Kidney (tissue), 14 donors: ENCODE results near the gene DNAJB4. TPM values are rescaled to one million over a fixed set of nuclear protein-coding genes. Genes with fewer than 3 reads are reported as not detected.
"Not testable (repeated sequence)": the region's sequence is repeated elsewhere in the genome, so short reads cannot be mapped to it uniquely, and the experiment has no call there.

Experiments used
- DNase-seq, 5 donors: peaks; one replicate each; pipeline ENCODE4 v3.0.0-alpha.2; 2013 to 2020
- FAIRE-seq: peaks from 2 replicates; lab custom pipeline; 2012; peaks lifted over from hg19 to GRCh38; lab: Jason Lieb, UNC
- H3K27ac ChIP-seq, 2 donors: one replicate each; pipeline ENCODE4 v1.7.0; 2013; ENCODE audit warnings: low read depth in 2 of 2, low read length in 2 of 2, inconsistent platforms in 1 of 2
- H3K27me3 ChIP-seq: one replicate; pipeline ENCODE4 v1.7.1; 2013; ENCODE audit warnings: low read length, inconsistent platforms; ENCODE audit not compliant: control insufficient read depth, insufficient read depth
- H3K36me3 ChIP-seq, 3 donors: one replicate each; pipeline versions ENCODE4 v1.7.0 to v1.7.1; 2013; ENCODE audit warnings: low read length in 3 of 3, control low read depth in 1 of 3, inconsistent platforms in 1 of 3; ENCODE audit not compliant: insufficient read depth in 3 of 3, control insufficient read depth in 2 of 3
- H3K4me1 ChIP-seq, 3 donors: one replicate each; pipeline versions ENCODE4 v1.7.0 to v1.7.1; 2013; ENCODE audit warnings: low read length in 3 of 3, inconsistent platforms in 1 of 3, low read depth in 1 of 3; ENCODE audit not compliant: control insufficient read depth in 2 of 3, insufficient read depth in 2 of 3
- H3K4me3 ChIP-seq, 3 donors: one replicate each; pipeline versions ENCODE4 v1.7.0 to v1.8.1; 2013; ENCODE audit warnings: low read length in 3 of 3, control low read depth in 1 of 3, inconsistent platforms in 1 of 3
- H3K9ac ChIP-seq, 3 donors: one replicate each; pipeline versions ENCODE4 v1.7.0 to v1.7.1; 2013; ENCODE audit warnings: low read length in 3 of 3, control low read depth in 1 of 3, inconsistent platforms in 1 of 3
- H3K9me3 ChIP-seq, 3 donors: one replicate each; pipeline versions ENCODE4 v1.7.0 to v1.7.1; 2013; ENCODE audit warnings: low read length in 3 of 3, control low read depth in 1 of 3, inconsistent platforms in 1 of 3; ENCODE audit not compliant: control insufficient read depth in 2 of 3, insufficient read depth in 1 of 3
- intact Hi-C: fragments of 100-400 bp; cut with DNase I; formaldehyde crosslinking; loops from one replicate; pipeline ENCODE4 v1.11.1; 2022
- polyA plus RNA-seq: library from polyadenylated mRNA; stranded (reverse); fragments of 350-450 nt; fragmentation: Illumina TruSeq; extraction: RNeasy Lipid Tissue Mini Kit (QIAGEN cat#74804); gene quantifications from one replicate; pipeline ENCODE4 v1.2.3, GENCODE V29; 2014; ENCODE audit warnings: low read depth, low replicate concordance; ENCODE audit not compliant: insufficient read depth
- total RNA-seq: library from RNA; stranded (reverse); fragmentation: NEBNext Ultra II Directional; extraction: Animal tissue kit (Norgen Biotek cat#: 25700); gene quantifications from one replicate; pipeline ENCODE4 v1.2.1, GENCODE V29; 2021
- TF ChIP-seq, protein P1 (sequence below): IDR thresholded peaks from 3 replicates; pipeline ENCODE4 v1.5.1; 2012; ENCODE audit warnings: mild to moderate bottlenecking, moderate library complexity, borderline replicate concordance; ENCODE audit not compliant: insufficient read depth; ENCODE audit errors: extremely low read depth
- donor health status: control.
- donor health status: control.
- donor health status: control.
- donor health status: control.
- donor health status: control.
- donor health status: DM: yes; HTN: yes; CAD: no.
- donor health status: Normal renal cell carcinoma (clear cell type).

Gene DNAJB4
- total and polyA plus RNA-seq, 2 donors from 2014 or later: 17.0 to 34.7 TPM

- Histone ChIP-seq H3K9ac (no peak overlapping the region), H3K4me3 (no peak overlapping the region), H3K36me3 (no peaks in the 10 kb centered on the region), H3K27ac (no peak overlapping the region), H3K4me1 (no peaks in the 10 kb centered on the region), H3K27me3 (no peaks in the 10 kb centered on the region), H3K9me3 (no peaks in the 10 kb centered on the region)
- DNase-seq: no peak
- intact Hi-C loops: no loop called here
- no peak for FAIRE-seq
- TF ChIP-seq, protein P1, sequence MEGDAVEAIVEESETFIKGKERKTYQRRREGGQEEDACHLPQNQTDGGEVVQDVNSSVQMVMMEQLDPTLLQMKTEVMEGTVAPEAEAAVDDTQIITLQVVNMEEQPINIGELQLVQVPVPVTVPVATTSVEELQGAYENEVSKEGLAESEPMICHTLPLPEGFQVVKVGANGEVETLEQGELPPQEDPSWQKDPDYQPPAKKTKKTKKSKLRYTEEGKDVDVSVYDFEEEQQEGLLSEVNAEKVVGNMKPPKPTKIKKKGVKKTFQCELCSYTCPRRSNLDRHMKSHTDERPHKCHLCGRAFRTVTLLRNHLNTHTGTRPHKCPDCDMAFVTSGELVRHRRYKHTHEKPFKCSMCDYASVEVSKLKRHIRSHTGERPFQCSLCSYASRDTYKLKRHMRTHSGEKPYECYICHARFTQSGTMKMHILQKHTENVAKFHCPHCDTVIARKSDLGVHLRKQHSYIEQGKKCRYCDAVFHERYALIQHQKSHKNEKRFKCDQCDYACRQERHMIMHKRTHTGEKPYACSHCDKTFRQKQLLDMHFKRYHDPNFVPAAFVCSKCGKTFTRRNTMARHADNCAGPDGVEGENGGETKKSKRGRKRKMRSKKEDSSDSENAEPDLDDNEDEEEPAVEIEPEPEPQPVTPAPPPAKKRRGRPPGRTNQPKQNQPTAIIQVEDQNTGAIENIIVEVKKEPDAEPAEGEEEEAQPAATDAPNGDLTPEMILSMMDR: no peak
Measured at GRCh38 chr1:78060857-78061563, 56.3 kb downstream of the DNAJB4 start.

DNA sequence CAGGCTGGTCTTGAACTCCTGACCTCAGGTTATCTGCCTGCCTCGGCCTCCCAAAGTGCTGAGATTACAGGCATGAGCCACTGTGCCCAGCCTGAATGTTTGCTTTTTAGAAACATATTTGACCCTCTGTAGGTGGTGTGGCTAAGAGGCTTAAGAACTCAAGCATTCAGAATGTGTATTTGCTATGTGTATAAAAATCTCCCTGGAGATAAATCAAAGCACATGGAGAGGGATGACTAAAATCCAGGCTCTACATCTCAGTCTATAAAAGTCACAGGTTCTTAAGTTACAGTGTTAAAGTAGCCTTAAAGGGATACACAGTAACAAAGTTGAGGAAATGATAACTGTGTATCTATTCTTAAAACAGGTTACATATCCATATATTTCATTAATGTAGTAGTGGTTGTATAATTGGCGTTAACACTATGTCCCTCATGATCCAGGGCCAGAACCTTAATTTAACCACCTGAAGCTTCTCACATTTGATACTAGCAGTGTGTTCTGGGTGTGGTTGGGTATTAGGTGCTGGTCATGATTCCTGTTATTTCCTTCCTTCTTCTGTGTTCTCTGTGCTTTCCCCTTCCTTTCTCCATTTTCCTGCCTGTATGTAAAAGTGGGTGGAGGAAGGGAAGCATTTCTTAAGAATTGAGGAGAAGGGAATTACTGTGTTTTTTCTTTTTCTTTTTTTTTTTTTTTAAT is 57.2 kb downstream of the DNAJB4 start:
- FAIRE-seq (no peak), DNase-seq (no peak)
- no peaks in the 10 kb centered on the region for H3K27me3 ChIP-seq
- H3K27ac ChIP-seq: no peak overlapping the region
- intact Hi-C loops: no loop called here
- H3K9ac ChIP-seq: no peak overlapping the region
- no peaks in the 10 kb centered on the region for H3K4me1 ChIP-seq
- no peak overlapping the region for H3K4me3 ChIP-seq
- no peaks in the 10 kb centered on the region for H3K9me3 ChIP-seq
- H3K36me3 ChIP-seq: no peaks in the 10 kb centered on the region
- TF ChIP-seq, protein P1: no peak

GRCh38 chr1:78064886-78065285 is 60.1 kb downstream of the DNAJB4 start:
- H3K9ac ChIP-seq, H3K9me3 ChIP-seq, H3K27me3 ChIP-seq, H3K4me1 ChIP-seq, intact Hi-C loops, H3K27ac ChIP-seq, DNase-seq, H3K36me3 ChIP-seq, FAIRE-seq, H3K4me3 ChIP-seq: not testable (repeated sequence)

Other genes with a start within 250 kb of the DNAJB4 start
- gene USP33, start 245.1 kb upstream of the DNAJB4 start, total RNA-seq: 63.3 TPM
- gene USP33, start 245.1 kb upstream of the DNAJB4 start, polyA plus RNA-seq: 25.7 TPM
- 25.5 TPM for gene MIGA1, start 225.3 kb upstream of the DNAJB4 start, total RNA-seq
- 5.4 TPM for gene MIGA1, start 225.3 kb upstream of the DNAJB4 start, polyA plus RNA-seq
- 7.1 TPM for gene NEXN, start 116.3 kb upstream of the DNAJB4 start, total RNA-seq
- 6.5 TPM for gene NEXN, start 116.3 kb upstream of the DNAJB4 start, polyA plus RNA-seq
- 151 TPM for gene FUBP1, start 25.9 kb upstream of the DNAJB4 start, total RNA-seq
- gene FUBP1, start 25.9 kb upstream of the DNAJB4 start, polyA plus RNA-seq: 63.7 TPM
- gene GIPC2, start 41.0 kb downstream of the DNAJB4 start, total RNA-seq: 10.7 TPM
- 20.3 TPM for gene GIPC2, start 41.0 kb downstream of the DNAJB4 start, polyA plus RNA-seq